GM23338 (cell line): ENCODE measurements around the gene TMEM225B. TPM values are rescaled to one million over a fixed set of nuclear protein-coding genes. Genes with fewer than 3 reads are reported as not detected.

Source experiments
- ATAC-seq: fragments of 200-7000 bp; cut with Tn5 transposase; 3 replicates; pipeline ENCODE4 v1.9.1; 2020
- DNase-seq: peaks from one replicate; pipeline ENCODE4 v3.0.0-alpha.2; 2015; ENCODE audit warnings: low spot score
- H2AFZ ChIP-seq: fragments of 200-600 bp; sonication (generic); 2 replicates; pipeline ENCODE4 v1.8.0; 2016; ENCODE audit warnings: antibody characterized with exemption, mild to moderate bottlenecking, moderate library complexity
- H3F3A ChIP-seq: fragments of 200-600 bp; sonication (generic); replicated peaks from 2 replicates; pipeline ENCODE4 v1.8.0; 2017; ENCODE audit warnings: antibody characterized with exemption, mixed run types, low read depth
- H3K27ac ChIP-seq: fragments of 200-600 bp; sonication (generic); 2 replicates; pipeline ENCODE4 v1.6.1; 2016; ENCODE audit warnings: low read depth
- H3K27me3 ChIP-seq: fragments of 200-600 bp; sonication (generic); 2 replicates; pipeline ENCODE4 v1.8.0; 2016; ENCODE audit warnings: mild to moderate bottlenecking, mixed run types, moderate library complexity; ENCODE audit not compliant: insufficient read depth
- H3K36me3 ChIP-seq: fragments of 200-600 bp; sonication (generic); 2 replicates; pipeline ENCODE4 v1.8.0; 2016; ENCODE audit warnings: mild to moderate bottlenecking; ENCODE audit not compliant: insufficient read depth
- H3K4me1 ChIP-seq: fragments of 200-600 bp; sonication (generic); 2 replicates; pipeline ENCODE4 v1.8.0; 2016; ENCODE audit warnings: mild to moderate bottlenecking, moderate library complexity; ENCODE audit not compliant: insufficient read depth
- H3K4me2 ChIP-seq: fragments of 200-600 bp; sonication (generic); 2 replicates; pipeline ENCODE4 v1.7.1; 2017; ENCODE audit warnings: mixed run types
- H3K4me3 ChIP-seq: fragments of 200-600 bp; sonication (generic); 2 replicates; pipeline ENCODE4 v1.6.1; 2016; ENCODE audit warnings: mixed run types
- H3K79me2 ChIP-seq: fragments of 200-600 bp; sonication (generic); replicated peaks from 2 replicates; pipeline ENCODE4 v1.8.0; 2017; ENCODE audit warnings: mild to moderate bottlenecking; ENCODE audit not compliant: insufficient read depth
- H3K9me2 ChIP-seq: fragments of 200-600 bp; sonication (generic); 2 replicates; pipeline ENCODE4 v1.8.0; 2017; ENCODE audit not compliant: insufficient read depth
- H4K20me1 ChIP-seq: fragments of 200-600 bp; sonication (generic); replicated peaks from 2 replicates; pipeline ENCODE4 v1.8.0; 2017; ENCODE audit warnings: mild to moderate bottlenecking; ENCODE audit not compliant: insufficient read depth
- H3K27ac Mint-ChIP-seq: 2 replicates; pipeline ENCODE4 v1.8.0; 2020; ENCODE audit warnings: inconsistent platforms, mild to moderate bottlenecking, moderate library complexity, mixed read lengths
- H3K27me3 Mint-ChIP-seq: 3 replicates; pipeline ENCODE4 v1.8.0; 2022; ENCODE audit warnings: low read depth, mild to moderate bottlenecking, moderate library complexity, mixed read lengths, inconsistent platforms; ENCODE audit not compliant: insufficient read depth, poor library complexity
- H3K36me3 Mint-ChIP-seq: 3 replicates; pipeline ENCODE4 v1.8.0; 2021; ENCODE audit warnings: low read depth, mild to moderate bottlenecking, inconsistent platforms, moderate library complexity, mixed read lengths
- H3K4me1 Mint-ChIP-seq: 3 replicates; pipeline ENCODE4 v1.8.0; 2020; ENCODE audit warnings: mild to moderate bottlenecking, inconsistent platforms, mixed read lengths
- H3K4me3 Mint-ChIP-seq: 3 replicates; pipeline ENCODE4 v1.8.0; 2021; ENCODE audit warnings: moderate library complexity, mild to moderate bottlenecking, inconsistent platforms, mixed read lengths
- H3K9me3 Mint-ChIP-seq: 3 replicates; pipeline ENCODE4 v1.8.0; 2020; ENCODE audit warnings: moderate library complexity, mild to moderate bottlenecking, inconsistent platforms, mixed read lengths
- CREB1 ChIP-seq: fragments of 250-450 bp; sonication (Bioruptor Pico); IDR thresholded peaks from 2 replicates; pipeline ENCODE4 v1.5.0; 2020; ENCODE audit warnings: low read depth, mild to moderate bottlenecking, moderate library complexity
- EZH2 ChIP-seq: fragments of 200-600 bp; sonication (generic); IDR thresholded peaks from one replicate; pipeline ENCODE4 v1.8.0; 2017; ENCODE audit warnings: antibody characterized with exemption, mild to moderate bottlenecking, low read depth; ENCODE audit not compliant: unreplicated experiment
- EZH2phosphoT487 ChIP-seq: fragments of 200-600 bp; sonication (generic); IDR thresholded peaks from one replicate; pipeline ENCODE4 v1.8.1; 2018; ENCODE audit warnings: antibody characterized with exemption; ENCODE audit not compliant: unreplicated experiment
- polyA plus RNA-seq: library from polyadenylated mRNA; unstranded; fragments of >200 nt; fragmentation: Nextera tagmentation; extraction: Ambion mirVana; gene quantifications from 2 replicates; pipeline ENCODE4 v1.2.1, GENCODE V29; 2016
- total RNA-seq: library from RNA; depleted of rRNA; stranded (reverse); fragments of >200 nt; shearing (Covaris generic); gene quantifications from 2 replicates; pipeline ENCODE4 v1.2.3, GENCODE V29; 2014
- TF ChIP-seq, protein P1 (sequence below): fragments of 250-450 bp; sonication (Bioruptor Pico); IDR thresholded peaks from 2 replicates; pipeline ENCODE4 v1.5.0; 2020; ENCODE audit warnings: mild to moderate bottlenecking, moderate library complexity
- TF ChIP-seq, protein P2 (sequence below), 2 experiments: fragments of 200-600 bp in 1 of 2; sonication (generic) in 1 of 2; conservative IDR thresholded peaks; 2 replicates each; pipeline versions ENCODE4 v1.5.1 to v1.6.1; 2016 to 2017; ENCODE audit warnings: antibody characterized with exemption in 2 of 2, low read depth in 2 of 2, mild to moderate bottlenecking in 2 of 2, moderate library complexity in 1 of 2

Gene TMEM225B
- total and polyA plus RNA-seq, 2 experiments from 2014 or later: 0.45 TPM; not detected in 1

GRCh38 chr7:99623091-99623693 is 25.1 kb downstream of the TMEM225B start (continued):
- TF ChIP-seq, protein P1, sequence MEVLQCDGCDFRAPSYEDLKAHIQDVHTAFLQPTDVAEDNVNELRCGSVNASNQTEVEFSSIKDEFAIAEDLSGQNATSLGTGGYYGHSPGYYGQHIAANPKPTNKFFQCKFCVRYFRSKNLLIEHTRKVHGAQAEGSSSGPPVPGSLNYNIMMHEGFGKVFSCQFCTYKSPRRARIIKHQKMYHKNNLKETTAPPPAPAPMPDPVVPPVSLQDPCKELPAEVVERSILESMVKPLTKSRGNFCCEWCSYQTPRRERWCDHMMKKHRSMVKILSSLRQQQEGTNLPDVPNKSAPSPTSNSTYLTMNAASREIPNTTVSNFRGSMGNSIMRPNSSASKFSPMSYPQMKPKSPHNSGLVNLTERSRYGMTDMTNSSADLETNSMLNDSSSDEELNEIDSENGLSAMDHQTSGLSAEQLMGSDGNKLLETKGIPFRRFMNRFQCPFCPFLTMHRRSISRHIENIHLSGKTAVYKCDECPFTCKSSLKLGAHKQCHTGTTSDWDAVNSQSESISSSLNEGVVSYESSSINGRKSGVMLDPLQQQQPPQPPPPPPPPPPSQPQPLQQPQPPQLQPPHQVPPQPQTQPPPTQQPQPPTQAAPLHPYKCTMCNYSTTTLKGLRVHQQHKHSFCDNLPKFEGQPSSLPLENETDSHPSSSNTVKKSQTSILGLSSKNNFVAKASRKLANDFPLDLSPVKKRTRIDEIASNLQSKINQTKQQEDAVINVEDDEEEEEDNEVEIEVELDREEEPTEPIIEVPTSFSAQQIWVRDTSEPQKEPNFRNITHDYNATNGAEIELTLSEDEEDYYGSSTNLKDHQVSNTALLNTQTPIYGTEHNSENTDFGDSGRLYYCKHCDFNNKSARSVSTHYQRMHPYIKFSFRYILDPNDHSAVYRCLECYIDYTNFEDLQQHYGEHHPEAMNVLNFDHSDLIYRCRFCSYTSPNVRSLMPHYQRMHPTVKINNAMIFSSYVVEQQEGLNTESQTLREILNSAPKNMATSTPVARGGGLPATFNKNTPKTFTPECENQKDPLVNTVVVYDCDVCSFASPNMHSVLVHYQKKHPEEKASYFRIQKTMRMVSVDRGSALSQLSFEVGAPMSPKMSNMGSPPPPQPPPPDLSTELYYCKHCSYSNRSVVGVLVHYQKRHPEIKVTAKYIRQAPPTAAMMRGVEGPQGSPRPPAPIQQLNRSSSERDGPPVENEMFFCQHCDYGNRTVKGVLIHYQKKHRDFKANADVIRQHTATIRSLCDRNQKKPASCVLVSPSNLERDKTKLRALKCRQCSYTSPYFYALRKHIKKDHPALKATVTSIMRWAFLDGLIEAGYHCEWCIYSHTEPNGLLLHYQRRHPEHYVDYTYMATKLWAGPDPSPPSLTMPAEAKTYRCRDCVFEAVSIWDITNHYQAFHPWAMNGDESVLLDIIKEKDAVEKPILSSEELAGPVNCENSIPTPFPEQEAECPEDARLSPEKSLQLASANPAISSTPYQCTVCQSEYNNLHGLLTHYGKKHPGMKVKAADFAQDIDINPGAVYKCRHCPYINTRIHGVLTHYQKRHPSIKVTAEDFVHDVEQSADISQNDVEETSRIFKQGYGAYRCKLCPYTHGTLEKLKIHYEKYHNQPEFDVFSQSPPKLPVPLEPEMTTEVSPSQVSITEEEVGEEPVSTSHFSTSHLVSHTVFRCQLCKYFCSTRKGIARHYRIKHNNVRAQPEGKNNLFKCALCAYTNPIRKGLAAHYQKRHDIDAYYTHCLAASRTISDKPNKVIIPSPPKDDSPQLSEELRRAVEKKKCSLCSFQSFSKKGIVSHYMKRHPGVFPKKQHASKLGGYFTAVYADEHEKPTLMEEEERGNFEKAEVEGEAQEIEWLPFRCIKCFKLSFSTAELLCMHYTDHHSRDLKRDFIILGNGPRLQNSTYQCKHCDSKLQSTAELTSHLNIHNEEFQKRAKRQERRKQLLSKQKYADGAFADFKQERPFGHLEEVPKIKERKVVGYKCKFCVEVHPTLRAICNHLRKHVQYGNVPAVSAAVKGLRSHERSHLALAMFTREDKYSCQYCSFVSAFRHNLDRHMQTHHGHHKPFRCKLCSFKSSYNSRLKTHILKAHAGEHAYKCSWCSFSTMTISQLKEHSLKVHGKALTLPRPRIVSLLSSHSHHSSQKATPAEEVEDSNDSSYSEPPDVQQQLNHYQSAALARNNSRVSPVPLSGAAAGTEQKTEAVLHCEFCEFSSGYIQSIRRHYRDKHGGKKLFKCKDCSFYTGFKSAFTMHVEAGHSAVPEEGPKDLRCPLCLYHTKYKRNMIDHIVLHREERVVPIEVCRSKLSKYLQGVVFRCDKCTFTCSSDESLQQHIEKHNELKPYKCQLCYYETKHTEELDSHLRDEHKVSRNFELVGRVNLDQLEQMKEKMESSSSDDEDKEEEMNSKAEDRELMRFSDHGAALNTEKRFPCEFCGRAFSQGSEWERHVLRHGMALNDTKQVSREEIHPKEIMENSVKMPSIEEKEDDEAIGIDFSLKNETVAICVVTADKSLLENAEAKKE (CRISPR knock-in tag): no peak
- TF ChIP-seq CREB1 (CRISPR knock-in tag): no peak
- TF ChIP-seq, protein P2, sequence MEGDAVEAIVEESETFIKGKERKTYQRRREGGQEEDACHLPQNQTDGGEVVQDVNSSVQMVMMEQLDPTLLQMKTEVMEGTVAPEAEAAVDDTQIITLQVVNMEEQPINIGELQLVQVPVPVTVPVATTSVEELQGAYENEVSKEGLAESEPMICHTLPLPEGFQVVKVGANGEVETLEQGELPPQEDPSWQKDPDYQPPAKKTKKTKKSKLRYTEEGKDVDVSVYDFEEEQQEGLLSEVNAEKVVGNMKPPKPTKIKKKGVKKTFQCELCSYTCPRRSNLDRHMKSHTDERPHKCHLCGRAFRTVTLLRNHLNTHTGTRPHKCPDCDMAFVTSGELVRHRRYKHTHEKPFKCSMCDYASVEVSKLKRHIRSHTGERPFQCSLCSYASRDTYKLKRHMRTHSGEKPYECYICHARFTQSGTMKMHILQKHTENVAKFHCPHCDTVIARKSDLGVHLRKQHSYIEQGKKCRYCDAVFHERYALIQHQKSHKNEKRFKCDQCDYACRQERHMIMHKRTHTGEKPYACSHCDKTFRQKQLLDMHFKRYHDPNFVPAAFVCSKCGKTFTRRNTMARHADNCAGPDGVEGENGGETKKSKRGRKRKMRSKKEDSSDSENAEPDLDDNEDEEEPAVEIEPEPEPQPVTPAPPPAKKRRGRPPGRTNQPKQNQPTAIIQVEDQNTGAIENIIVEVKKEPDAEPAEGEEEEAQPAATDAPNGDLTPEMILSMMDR (conservative IDR thresholded peaks at IDR 0.05; ENCODE audit: low read depth in 2 of 2): no peak

DNA sequence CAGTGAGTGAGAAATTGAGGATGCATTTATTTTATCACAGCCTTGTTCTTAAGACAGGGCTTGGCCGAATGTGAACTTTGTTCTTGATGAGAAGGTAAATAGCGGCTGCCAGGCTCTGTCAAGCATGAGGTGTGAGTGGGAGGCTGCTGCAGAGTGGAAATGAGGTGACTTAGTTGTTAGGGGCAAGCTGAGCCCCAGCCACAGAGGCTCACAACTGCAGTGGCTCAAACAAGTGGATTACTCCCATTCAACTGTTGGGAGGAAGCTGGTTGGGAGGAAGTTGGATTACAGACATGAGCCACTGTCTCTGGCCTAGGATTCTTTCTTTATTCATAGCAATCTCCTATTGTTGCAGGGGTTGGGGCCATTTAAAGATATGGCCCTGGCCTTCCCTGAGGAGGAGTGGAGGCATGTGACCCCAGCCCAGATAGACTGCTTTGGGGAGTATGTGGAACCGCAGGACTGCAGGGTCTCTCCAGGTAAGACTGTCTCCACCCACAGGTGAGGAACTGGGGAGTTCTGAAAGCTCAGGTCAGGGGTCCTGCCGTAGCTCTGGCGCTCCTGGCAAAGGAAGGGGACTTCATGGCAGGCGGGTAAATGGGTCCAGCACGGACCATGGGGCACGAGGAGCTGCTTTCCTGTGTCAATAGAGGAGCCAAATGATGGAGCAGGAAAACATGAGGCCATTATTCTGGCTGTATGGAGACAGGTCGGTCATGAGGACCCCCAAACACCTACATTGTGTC is 25.8 kb downstream of the TMEM225B start:
- Mint-ChIP-seq H3K27ac (no peak overlapping the region), H3K4me3 (no peak overlapping the region), H3K9me3 (no peaks in the 10 kb centered on the region), H3K4me1 (peaks cover 10% of the 10 kb centered on the region), H3K36me3 (peaks cover 94% of the 10 kb centered on the region), H3K27me3 (peaks cover 22% of the 10 kb centered on the region)
- Histone ChIP-seq H3K4me1 (peaks cover 6% of the 10 kb centered on the region), H3F3A (0 out of 2 replicates have a peak, but pooled peaks cover 8% of the 10 kb centered on the region), H3K9me2 (no peaks in the 10 kb centered on the region), H2AFZ (no peak overlapping the region), H3K27me3 (no peaks in the 10 kb centered on the region), H3K27ac (no peak overlapping the region), H3K4me3 (no peak overlapping the region), H3K36me3 (peaks cover 24% of the 10 kb centered on the region), H3K79me2 (no peaks in the 10 kb centered on the region), H4K20me1 (peaks cover 23% of the 10 kb centered on the region), H3K4me2 (no peak overlapping the region)
- no peak for ATAC-seq
- no peak for DNase-seq
- TF ChIP-seq, protein P1 (CRISPR knock-in tag): no peak
- no peak for TF ChIP-seq EZH2
- TF ChIP-seq EZH2phosphoT487: no peak
